SKM-1 (cell line): ENCODE data around the gene CCT7.
A peak's percentile ranks its signal among the peaks of the same experiment; 100 is the strongest.
"Not testable (repeated sequence)": the region's sequence is repeated elsewhere in the genome, so short reads cannot be mapped to it uniquely, and the experiment has no call there.

ENCODE experiments used
- DNase-seq: peaks from one replicate; lab custom pipeline; 2025; ENCODE audit not compliant: unreplicated experiment; lab: John Stamatoyannopoulos, UW

CCT7 gene

DNA sequence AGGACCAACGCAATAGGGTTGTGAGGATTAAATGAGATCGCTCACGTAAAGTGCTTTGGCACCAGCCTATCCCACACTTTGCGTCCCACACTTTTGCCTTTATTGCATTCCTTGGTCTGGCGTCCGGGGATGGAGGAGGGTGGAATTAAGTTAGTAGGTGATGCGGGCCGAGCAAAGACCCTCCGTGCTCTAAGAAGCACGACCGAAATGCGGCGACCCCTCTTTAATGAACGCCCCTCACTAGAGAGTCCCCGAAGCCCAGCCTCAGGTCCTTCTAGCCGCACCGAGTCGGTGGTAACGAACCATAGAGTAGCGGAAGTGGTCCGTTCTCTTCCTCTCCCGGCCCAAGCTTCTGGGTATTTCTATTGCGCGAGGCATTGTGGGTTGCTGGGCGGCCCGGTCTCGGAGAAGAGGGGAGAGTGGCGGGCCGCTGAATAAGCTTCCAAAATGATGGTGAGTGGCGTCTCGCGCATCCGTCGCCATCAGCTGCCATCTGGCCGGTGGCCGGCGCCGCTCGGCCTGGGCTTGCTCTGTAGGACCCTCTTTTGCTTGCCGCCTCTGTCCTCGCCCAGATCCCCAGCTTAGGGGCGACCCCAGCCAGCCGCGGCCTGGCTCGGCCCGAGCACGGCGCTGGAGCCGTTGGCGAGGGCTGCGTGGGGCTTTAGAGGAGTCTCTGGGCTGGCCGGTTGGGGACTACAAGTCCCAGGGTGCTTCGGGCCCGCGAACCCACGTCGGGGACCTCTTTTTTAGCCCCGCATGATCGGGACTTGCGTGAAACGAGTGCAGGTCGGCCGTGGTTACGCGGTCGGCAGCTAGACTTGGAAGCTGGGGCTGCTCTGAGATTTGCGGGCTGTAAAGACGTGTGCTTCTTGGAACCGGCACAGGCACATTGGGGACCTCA lies at the start of gene CCT7:
Gene CCT7, plus strand, starts transcription at position 377 of the 901 bp plus-strand sequence. Its CDS starts 71 bp downstream, at position 448.
- peak; percentile 90 for DNase-seq

GRCh38 chr2:73185965-73186364 lies 48.1 kb upstream of the CCT7 start:
- no peak for DNase-seq

DNA sequence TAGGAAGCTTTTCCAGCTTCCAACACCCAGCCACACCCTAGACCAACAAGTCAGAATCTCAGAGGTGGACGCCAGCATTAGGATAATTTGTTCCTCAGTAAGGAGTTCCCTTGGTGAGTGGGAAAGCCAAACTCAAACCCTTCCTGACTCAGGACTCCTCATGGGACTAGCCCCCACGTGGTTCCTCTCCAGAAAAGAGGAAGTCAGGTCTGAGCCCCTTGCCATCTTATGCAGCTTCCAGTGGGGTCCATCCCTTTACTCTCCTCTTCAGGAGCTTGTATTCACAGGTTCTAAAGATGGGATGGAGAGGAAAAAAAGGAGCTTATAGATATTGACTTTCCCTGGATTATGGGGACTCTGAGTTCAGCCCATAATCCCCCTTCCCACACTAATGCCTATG lies 46.6 kb upstream of the CCT7 start:
- no peak for DNase-seq

- no peak for DNase-seq
Observed at GRCh38 chr2:73197579-73197978, 36.5 kb upstream of the CCT7 start.

DNA sequence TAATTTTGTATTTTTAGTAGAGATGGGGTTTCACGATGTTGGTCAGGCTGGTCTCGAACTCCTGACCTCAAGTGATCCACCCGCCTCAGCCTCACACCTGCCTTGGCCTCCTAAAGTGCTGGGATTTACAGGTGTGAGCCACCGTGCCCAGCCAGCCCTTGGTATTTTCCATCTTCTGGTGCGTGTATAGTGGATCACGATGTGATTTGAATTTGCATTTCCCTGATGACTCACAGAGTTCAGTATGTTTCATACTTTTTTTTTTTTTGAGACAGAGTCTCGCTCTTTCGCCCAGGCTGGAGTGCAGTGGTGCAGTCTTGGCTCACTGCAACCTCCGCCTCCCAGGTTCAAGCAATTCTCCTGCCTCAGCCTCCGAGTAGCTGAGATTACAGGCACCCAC lies 33.8 kb upstream of the CCT7 start:
- not testable (repeated sequence) for DNase-seq

GRCh38 chr2:73202156-73203054 lies 31.7 kb upstream of the CCT7 start, which contains the start of gene NOTO:
TSS of gene NOTO (plus strand) at chr2:73202574. CDS start at chr2:73202667, 93 bp downstream.
- DNase-seq = no peak

DNA sequence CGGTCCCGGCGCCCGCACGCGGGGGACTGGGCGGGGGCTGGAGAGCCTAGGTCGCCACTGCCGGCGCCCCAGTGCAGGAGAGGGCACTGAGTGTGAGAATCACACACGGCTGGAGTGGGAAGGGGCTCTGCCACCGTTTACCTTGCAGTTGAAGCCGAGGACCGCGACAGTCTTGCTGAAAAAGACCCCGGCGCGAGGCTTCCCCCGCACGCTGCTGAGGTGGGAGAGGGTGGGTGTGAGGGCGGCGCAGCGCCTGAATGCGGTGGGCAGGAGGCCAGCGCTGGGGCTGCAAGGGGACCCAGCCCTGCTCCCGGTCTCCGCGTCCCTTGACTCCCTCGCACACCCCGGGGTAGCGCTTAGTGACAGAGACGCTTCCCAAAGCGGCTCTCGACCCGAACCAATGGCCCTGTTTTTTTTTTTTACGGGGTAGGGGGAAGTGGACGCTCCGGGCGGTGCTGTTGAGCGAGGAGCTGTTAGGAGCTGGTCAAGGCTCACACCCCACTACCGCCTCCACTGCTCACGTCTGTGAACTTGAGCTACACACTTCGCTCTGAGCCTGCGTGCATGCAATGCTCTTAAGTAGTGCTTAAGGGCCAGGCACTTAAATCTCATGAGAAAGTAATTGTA lies 30.9 kb upstream of the CCT7 start:
- DNase-seq = no peak

DNA sequence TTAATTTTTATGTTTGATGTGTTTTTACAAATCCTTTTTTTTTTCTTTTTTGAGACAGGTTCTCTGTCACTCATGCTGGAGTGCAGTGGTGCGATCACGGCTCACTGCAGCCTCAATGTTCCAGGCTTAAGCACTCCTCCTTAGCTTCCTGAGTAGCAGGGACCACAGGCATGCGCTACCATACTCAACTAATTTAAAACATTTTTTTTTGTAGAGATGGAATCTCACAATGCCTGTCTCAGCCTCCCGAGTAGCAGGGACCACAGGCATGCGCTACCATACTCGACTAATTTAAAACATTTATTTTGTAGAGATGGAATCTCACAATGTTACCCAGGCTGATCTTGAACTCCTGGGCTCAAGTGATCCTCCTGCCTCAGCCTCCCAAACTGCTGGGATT lies 28.5 kb upstream of the CCT7 start:
- no peak for DNase-seq

DNA sequence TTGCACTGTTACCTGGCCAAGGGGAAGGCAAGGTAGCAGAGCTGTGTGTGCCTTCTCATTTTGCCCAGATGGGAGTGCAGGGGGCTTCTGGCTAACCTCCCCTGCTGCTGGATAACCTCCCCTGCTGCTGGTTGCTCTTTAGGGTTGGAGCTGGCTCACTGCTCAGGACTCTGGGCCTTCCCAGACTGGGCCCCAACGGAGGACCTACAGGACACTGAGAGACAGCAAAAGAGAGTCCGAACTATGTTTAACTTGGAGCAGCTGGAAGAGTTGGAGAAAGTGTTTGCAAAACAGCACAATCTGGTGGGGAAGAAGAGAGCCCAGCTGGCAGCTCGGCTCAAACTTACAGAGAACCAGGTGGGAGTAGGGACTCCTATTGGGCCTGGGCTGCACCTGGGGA lies 25.9 kb upstream of the CCT7 start:
- DNase-seq = no peak

DNA sequence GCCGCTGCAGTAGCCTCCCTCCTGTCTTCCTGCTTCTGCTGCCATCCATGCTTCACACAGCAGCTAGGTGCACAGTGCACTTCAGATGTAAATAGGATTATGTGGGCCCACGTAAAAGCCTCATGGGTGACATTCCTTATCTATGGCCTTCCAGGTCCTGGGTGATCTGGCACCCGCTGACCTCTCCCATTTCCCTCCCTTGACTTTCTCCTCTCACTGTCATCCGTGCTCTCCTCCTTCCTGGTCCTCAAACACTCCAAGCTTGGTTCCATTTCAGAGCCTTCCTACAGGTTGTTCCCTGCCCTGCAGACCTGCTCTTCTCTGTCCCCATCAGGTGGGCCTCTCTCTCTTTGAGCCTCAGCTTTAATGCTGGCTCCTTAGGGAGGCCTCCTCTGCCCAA lies 24.1 kb upstream of the CCT7 start:
- no peak for DNase-seq

- no peak for DNase-seq
Observed at GRCh38 chr2:73210696-73211095, 23.4 kb upstream of the CCT7 start.

DNA sequence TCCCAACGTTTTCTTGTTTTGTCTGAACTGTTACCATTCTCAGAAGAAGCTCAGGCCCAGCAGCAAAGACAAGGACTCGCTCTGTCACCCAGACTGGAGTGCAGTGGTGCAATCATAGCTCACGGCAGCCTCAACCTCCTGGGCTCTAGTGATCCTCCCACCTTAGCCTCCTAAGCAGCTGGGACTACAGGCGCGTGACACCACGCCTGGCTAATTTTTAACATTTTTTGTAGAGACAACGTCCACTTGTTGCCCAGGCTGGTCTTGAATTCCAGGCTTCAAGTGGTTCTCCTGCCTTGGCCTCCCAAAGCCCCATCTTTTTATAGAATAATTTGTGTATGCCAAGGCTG lies 22.0 kb upstream of the CCT7 start:
- DNase-seq = no peak

DNA sequence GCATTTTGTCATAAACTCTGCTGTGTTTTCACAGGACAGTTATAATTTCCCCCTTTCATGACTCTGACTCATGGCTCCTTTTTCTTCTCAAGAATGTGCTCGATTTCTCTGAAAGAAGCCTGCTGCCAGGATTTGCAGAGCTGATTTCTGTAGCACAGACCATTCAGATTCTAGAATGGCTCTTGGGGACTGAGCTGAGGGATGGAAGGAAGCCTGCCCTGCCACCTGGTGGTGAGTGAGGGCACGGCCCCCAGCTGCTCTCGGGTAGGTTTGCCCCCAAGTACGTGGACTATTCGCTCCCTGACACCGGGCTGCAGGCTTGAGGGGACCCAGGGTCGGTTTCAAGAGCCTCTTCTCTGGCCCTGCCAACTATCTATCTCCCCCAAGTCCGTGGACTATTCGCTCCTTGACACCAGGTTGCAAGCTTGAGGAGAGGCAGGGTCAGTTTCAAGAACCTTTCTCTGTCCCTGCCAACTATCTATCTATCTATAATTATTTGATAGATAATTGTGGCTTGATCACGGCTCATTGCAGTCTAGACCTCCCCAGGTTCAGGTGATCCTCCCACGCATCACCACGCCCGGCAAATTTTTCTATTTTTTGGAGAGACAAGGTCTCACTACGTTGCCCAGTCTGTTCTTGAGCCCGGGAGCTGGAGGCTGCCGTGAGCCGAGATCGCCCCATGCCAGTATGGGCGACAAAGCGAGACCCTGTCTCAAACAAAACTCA lies 21.5 kb upstream of the CCT7 start:
- peak; percentile 30 for DNase-seq

DNA sequence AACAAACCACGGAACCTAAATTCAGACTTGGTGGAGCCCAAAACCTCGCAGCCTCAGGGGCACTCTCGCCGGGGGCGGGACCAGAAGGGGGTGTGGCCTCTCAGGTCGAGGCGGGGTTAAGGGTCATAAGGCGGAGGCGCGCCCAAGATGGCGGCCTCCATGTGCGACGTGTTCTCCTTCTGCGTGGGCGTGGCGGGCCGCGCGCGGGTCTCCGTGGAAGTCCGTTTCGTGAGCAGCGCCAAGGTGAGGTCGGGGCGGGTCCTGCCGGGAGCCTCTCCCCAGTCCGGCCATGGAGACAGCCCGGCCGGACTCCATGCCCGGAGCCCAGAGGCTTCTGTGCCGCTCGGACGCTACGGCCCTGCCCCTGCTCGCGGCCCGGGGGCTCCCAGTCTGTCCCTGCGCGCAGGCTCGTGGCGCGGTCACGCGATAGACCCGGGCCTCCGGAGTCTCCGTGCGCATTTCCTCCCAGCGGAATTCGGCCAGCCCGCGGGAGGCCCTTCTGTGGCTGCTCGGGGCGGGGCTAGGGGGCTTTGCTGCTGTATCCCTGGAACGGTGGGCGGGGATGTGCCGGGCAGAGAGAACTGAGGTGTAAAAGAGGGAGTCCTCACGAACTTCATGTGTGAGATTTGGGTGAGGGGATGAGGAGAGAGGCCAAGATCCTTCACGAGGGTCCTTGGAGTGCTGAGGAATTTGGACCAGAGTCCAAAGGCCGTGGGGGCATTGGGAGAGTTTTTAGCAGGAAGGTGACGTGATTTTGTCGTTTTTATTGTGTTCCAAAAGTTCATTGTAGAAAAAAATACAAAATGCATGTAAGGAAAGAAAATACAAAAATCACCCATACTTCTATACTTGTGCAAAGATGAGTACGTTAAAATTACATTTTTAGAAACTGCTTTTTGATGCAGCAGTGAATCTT lies 19.7 kb upstream of the CCT7 start, which contains the start of gene SMYD5:
Gene SMYD5, plus strand, starts transcription at position 126 of the 916 bp plus-strand sequence. Its CDS starts 22 bp downstream, at position 148.
- DNase-seq = peak; percentile 62

DNA sequence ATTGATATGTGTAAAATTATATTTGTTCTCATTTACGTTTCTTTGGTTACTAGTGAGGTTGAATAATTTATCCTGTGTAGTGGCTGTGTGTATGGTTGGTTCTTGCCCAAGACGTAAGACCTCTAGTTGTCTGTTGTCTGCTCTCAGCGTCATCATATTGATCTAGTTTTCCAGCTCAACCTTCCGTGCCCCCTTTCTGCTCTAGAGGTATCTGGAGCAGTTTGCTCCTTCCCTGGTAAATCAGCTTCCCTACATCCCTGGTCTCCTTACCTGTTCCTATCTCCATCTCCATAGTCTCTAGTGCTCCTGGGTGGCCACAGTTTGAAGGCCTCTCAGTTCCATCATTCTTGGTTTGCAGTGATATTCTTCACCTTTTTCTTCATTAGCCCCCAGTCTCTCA lies 18.9 kb upstream of the CCT7 start:
- no peak for DNase-seq

GRCh38 chr2:73217160-73217559 lies 16.9 kb upstream of the CCT7 start:
- no peak for DNase-seq

- no peak for DNase-seq
Observed at GRCh38 chr2:73217826-73218225, 16.3 kb upstream of the CCT7 start.

GRCh38 chr2:73218298-73218697 lies 15.8 kb upstream of the CCT7 start:
- DNase-seq = no peak

DNA sequence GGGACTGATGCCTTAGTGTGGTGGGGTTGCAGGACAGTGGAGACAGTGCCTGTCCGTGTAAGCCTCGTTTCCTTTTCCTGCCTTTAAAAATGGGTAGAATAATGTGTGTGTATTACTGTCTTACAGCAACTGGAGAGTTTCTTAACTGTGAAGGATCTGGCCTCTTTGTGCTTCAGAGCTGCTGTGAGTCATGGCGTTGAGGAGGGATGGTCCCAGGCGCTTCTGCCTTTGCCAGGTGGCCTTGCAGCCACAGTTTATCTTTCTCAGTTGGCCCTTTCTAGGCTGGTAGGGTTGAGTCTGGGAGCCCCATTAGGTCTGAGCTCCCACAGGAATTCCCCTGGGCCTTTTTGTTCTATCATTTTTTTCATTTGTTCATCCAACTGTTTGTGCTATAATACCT lies 10.3 kb upstream of the CCT7 start:
- no peak for DNase-seq
